ENCODE results near the gene ABI3.

- TF ChIP-seq EZH2 (IDR thresholded peaks at IDR 0.05; ENCODE audit: borderline replicate concordance, insufficient read depth, low read depth, low read length, poor library complexity, severe bottlenecking) (no peak), CTCF (IDR thresholded peaks at IDR 0.05) (no peak)
Observed at GRCh38 chr17:49216953-49217650, 6.6 kb downstream of the ABI3 start.
